WTC11 (cell line): Measurements from ENCODE around the gene SERTAD2. TPM values are rescaled to one million over a fixed set of nuclear protein-coding genes. Genes with fewer than 3 reads are reported as not detected.
A peak's percentile ranks its signal among the peaks of the same experiment; 100 is the strongest.

Source experiments
- ATAC-seq: fragments of 200-7000 bp; cut with Tn5 transposase; 2 replicates; pipeline ENCODE4 v1.10.0; 2021; ENCODE audit warnings: mild to moderate bottlenecking, moderate library complexity
- CTCF ChIA-PET: fragments of 300-600 bp; sonication (Branson Sonifier 250); formaldehyde crosslinking; loops from one replicate; lab custom pipeline; 2021; ENCODE audit warnings: antibody characterized with exemption; lab: Charles Lee
- POLR2A ChIA-PET: fragments of 350-600 bp; sonication (Branson Sonifier 250); formaldehyde crosslinking; loops from one replicate; lab custom pipeline; 2021; ENCODE audit warnings: antibody characterized with exemption; lab: Charles Lee
- DNase-seq: peaks from one replicate; pipeline ENCODE4 v3.0.0; 2021; ENCODE audit warnings: low spot score
- H3K27ac Mint-ChIP-seq: 2 replicates; pipeline ENCODE4 v1.8.0; 2021; ENCODE audit warnings: mixed read lengths
- H3K27me3 Mint-ChIP-seq: 2 replicates; pipeline ENCODE4 v1.8.0; 2021; ENCODE audit warnings: low read depth, mild to moderate bottlenecking, moderate library complexity, mixed read lengths
- H3K36me3 Mint-ChIP-seq: 2 replicates; pipeline ENCODE4 v1.8.0; 2021; ENCODE audit warnings: mixed read lengths
- H3K4me1 Mint-ChIP-seq: 2 replicates; pipeline ENCODE4 v1.8.0; 2022; ENCODE audit warnings: mixed read lengths
- H3K4me3 Mint-ChIP-seq: 2 replicates; pipeline ENCODE4 v1.8.0; 2021; ENCODE audit warnings: mild to moderate bottlenecking, moderate library complexity, mixed read lengths
- H3K9me3 Mint-ChIP-seq: 2 replicates; pipeline ENCODE4 v1.8.0; 2021; ENCODE audit warnings: mixed read lengths
- CBFB ChIP-seq: sonication (generic); formaldehyde crosslinking; IDR thresholded peaks from 2 replicates; pipeline ENCODE4 v1.8.1; 2022; ENCODE audit warnings: mild to moderate bottlenecking, low read depth, missing genetic modification reagents
- CREB1 ChIP-seq: sonication (generic); formaldehyde crosslinking; IDR thresholded peaks from 2 replicates; pipeline ENCODE4 v1.8.0; 2023; ENCODE audit warnings: mild to moderate bottlenecking, missing genetic modification reagents
- ELF4 ChIP-seq: sonication (generic); formaldehyde crosslinking; IDR thresholded peaks from 2 replicates; pipeline ENCODE4 v1.8.1; 2022; ENCODE audit warnings: low read depth, mild to moderate bottlenecking, moderate library complexity, missing genetic modification reagents
- GABPB1 ChIP-seq: sonication (generic); formaldehyde crosslinking; IDR thresholded peaks from 2 replicates; pipeline ENCODE4 v1.8.1; 2023; ENCODE audit warnings: mild to moderate bottlenecking, missing genetic modification reagents
- JAZF1 ChIP-seq: fragments of 250-450 bp; sonication (Bioruptor Pico); IDR thresholded peaks from 2 replicates; pipeline ENCODE4 v1.9.0; 2021; ENCODE audit warnings: moderate library complexity, mild to moderate bottlenecking, inconsistent platforms
- KAT7 ChIP-seq: sonication (generic); formaldehyde crosslinking; IDR thresholded peaks from 2 replicates; pipeline ENCODE4 v1.8.1; 2023; ENCODE audit warnings: missing genetic modification reagents, mild to moderate bottlenecking, borderline replicate concordance
- PRRX2 ChIP-seq: fragments of 250-450 bp; sonication (Bioruptor Pico); IDR thresholded peaks from 2 replicates; pipeline ENCODE4 v1.8.0; 2021; ENCODE audit warnings: mild to moderate bottlenecking
- RELA ChIP-seq: sonication (generic); formaldehyde crosslinking; IDR thresholded peaks from 2 replicates; pipeline ENCODE4 v1.8.1; 2022; ENCODE audit warnings: missing genetic modification reagents, mild to moderate bottlenecking, borderline replicate concordance
- TEAD1 ChIP-seq: sonication (generic); formaldehyde crosslinking; IDR thresholded peaks from 2 replicates; pipeline ENCODE4 v1.8.0; 2022; ENCODE audit warnings: mild to moderate bottlenecking, missing genetic modification reagents
- ZBTB21 ChIP-seq: sonication (generic); formaldehyde crosslinking; IDR thresholded peaks from 2 replicates; pipeline ENCODE4 v1.8.1; 2023; ENCODE audit warnings: mild to moderate bottlenecking, missing genetic modification reagents, borderline replicate concordance
- ZNF423 ChIP-seq: fragments of 250-450 bp; sonication (Bioruptor Pico); IDR thresholded peaks from 2 replicates; pipeline ENCODE4 v2.1.2; 2022; ENCODE audit warnings: mild to moderate bottlenecking, moderate library complexity
- total RNA-seq: library from RNA; stranded (reverse); gene quantifications from 3 replicates; pipeline ENCODE4 v1.2.3, GENCODE V29; 2021
- TF ChIP-seq, protein P1 (sequence below): sonication (generic); formaldehyde crosslinking; conservative IDR thresholded peaks from 2 replicates; pipeline ENCODE4 v1.8.1; 2023; ENCODE audit warnings: mild to moderate bottlenecking, low read depth, missing genetic modification reagents, moderate library complexity
- TF ChIP-seq, protein P2 (sequence below): sonication (generic); formaldehyde crosslinking; IDR thresholded peaks from 2 replicates; pipeline ENCODE4 v1.8.0; 2022; ENCODE audit warnings: mild to moderate bottlenecking, missing genetic modification reagents
- TF ChIP-seq, protein P3 (sequence below): sonication (generic); formaldehyde crosslinking; IDR thresholded peaks from 2 replicates; pipeline ENCODE4 v1.8.0; 2022; ENCODE audit warnings: mild to moderate bottlenecking, missing genetic modification reagents
- TF ChIP-seq, protein P4 (sequence below): sonication (generic); formaldehyde crosslinking; IDR thresholded peaks from 2 replicates; pipeline ENCODE4 v1.8.1; 2022; ENCODE audit warnings: mild to moderate bottlenecking, missing genetic modification reagents, moderate library complexity, borderline replicate concordance

The SERTAD2 gene
- total RNA-seq, 1 experiment from 2014 or later: 7.9 TPM

DNA sequence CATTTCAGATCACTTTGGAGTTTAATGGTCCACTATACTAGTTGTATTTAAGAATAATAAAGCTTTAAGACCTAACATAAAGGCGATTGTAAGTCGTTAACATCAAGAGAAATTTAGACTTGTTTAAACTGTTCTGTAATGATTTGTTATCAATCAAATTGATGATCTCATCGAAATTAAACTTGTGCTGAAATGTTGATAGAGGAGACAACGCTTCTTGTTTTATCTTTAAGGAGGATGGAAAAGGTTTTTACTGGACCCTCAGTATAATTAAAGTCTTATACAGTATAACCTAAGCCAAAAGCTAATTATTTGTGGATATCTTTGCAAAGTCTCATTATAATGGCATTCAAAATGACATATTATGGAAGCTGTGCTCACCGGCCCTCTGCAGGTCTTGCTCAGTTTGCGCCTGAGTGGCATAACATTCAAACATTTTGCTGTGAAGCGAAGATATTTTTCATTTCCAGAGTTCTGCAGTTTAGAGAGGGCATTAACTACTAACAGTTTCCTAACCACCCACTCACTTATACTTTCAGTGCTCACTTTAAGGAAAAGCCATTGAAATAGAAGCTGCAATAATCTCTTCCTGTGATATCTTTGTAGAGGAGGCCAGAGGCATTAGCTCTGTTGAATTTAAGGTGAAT, 1.4 kb upstream of the SERTAD2 start:
- Mint-ChIP-seq H3K4me1 (peaks cover 35% of the 10 kb centered on the region), H3K4me3 (peak overlapping the region; percentile 71), H3K27ac (no peak overlapping the region), H3K36me3 (no peaks in the 10 kb centered on the region), H3K27me3 (peaks cover 35% of the 10 kb centered on the region), H3K9me3 (no peaks in the 10 kb centered on the region)
- ATAC-seq (no peak), DNase-seq (no peak)
- ChIA-PET POLR2A (interaction anchor here (0.5 to 3.0 kb wide), 4 partner anchors 10 to 95 kb away, joined by 3 to 27 read pairs (median 15); no protein-coding TSS in a partner anchor), CTCF (interaction anchor here (1.0 to 4.1 kb wide), 7 partner anchors 10 to 218 kb away, joined by 3 to 51 read pairs (median 9); no protein-coding TSS in a partner anchor)
- TF ChIP-seq, protein P1, sequence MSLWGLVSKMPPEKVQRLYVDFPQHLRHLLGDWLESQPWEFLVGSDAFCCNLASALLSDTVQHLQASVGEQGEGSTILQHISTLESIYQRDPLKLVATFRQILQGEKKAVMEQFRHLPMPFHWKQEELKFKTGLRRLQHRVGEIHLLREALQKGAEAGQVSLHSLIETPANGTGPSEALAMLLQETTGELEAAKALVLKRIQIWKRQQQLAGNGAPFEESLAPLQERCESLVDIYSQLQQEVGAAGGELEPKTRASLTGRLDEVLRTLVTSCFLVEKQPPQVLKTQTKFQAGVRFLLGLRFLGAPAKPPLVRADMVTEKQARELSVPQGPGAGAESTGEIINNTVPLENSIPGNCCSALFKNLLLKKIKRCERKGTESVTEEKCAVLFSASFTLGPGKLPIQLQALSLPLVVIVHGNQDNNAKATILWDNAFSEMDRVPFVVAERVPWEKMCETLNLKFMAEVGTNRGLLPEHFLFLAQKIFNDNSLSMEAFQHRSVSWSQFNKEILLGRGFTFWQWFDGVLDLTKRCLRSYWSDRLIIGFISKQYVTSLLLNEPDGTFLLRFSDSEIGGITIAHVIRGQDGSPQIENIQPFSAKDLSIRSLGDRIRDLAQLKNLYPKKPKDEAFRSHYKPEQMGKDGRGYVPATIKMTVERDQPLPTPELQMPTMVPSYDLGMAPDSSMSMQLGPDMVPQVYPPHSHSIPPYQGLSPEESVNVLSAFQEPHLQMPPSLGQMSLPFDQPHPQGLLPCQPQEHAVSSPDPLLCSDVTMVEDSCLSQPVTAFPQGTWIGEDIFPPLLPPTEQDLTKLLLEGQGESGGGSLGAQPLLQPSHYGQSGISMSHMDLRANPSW (CRISPR knock-in tag): no peak
- TF ChIP-seq CREB1: no peak
- TF ChIP-seq, protein P2, sequence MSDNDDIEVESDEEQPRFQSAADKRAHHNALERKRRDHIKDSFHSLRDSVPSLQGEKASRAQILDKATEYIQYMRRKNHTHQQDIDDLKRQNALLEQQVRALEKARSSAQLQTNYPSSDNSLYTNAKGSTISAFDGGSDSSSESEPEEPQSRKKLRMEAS: no peak

DNA sequence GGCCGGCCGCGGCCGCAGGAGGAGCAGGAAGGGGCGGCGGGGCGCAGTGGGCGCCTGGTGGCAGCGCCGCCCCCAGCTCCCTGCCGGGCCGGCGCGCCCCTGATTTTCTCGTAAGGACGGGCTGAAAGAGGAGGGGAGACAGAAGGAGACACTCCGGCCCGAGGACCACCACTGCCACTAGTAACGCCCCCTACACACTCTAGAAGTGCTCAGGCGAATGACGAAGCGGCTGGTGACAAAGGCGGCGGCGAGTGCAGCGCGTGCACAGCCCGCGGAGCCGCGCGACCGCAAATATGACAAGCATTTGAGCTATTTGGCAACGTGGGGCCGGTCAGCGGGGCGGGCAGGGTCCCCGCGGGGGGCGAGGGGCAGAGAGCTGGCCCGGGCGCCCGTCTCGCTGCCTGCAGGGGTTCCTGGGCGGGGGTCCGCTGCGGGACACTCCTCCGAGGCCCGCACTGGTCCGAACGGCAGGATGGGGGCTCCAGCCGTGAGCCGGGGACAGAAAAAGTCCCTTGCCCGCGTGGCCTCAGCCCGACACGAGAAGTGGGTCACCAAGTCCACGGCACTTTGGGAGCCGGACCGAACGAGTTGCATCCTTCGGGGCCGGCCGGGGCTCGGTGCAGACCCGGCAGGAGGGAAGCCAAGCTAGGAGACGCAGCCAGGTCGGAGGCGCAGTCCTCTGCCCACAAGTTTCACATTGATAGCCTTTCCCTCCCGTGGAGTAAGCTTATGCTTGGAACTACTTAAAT, 524 bp upstream of the SERTAD2 start:
- H3K36me3 Mint-ChIP-seq: no peaks in the 10 kb centered on the region
- TF ChIP-seq JAZF1: no peak
- TF ChIP-seq GABPB1 (CRISPR knock-in tag): peak; percentile 37; the same call in 1 of the 2 replicates
- peak; percentile 72 for TF ChIP-seq ZNF423 (CRISPR knock-in tag)
- TF ChIP-seq RELA (CRISPR knock-in tag): peak; percentile 53; the same call in 1 of the 2 replicates
- TF ChIP-seq, protein P1 (CRISPR knock-in tag): no peak
- TF ChIP-seq ZBTB21: no peak
- TF ChIP-seq KAT7 (CRISPR knock-in tag): 0 out of 2 replicates have a peak, but pooled peaks have one; percentile 41
- POLR2A ChIA-PET: interaction anchor here (1.0 to 3.0 kb wide), 9 partner anchors 10 to 476 kb away, joined by 3 to 27 read pairs (median 5); partner anchors contain the start of gene RAB1A
- peaks cover 35% of the 10 kb centered on the region for H3K27me3 Mint-ChIP-seq
- CTCF ChIA-PET: interaction anchor here (0.6 to 4.1 kb wide), 29 partner anchors 9 to 323 kb away, joined by 3 to 51 read pairs (median 4); partner anchors contain the start of gene AFTPH
- H3K4me3 Mint-ChIP-seq: peak overlapping the region; percentile 71
- H3K9me3 Mint-ChIP-seq: no peaks in the 10 kb centered on the region
- DNase-seq: peak; percentile 78
- H3K4me1 Mint-ChIP-seq: peaks cover 40% of the 10 kb centered on the region
- no peak overlapping the region; the same call in 1 of the 2 replicates for H3K27ac Mint-ChIP-seq
- peak; percentile 47 for ATAC-seq

DNA sequence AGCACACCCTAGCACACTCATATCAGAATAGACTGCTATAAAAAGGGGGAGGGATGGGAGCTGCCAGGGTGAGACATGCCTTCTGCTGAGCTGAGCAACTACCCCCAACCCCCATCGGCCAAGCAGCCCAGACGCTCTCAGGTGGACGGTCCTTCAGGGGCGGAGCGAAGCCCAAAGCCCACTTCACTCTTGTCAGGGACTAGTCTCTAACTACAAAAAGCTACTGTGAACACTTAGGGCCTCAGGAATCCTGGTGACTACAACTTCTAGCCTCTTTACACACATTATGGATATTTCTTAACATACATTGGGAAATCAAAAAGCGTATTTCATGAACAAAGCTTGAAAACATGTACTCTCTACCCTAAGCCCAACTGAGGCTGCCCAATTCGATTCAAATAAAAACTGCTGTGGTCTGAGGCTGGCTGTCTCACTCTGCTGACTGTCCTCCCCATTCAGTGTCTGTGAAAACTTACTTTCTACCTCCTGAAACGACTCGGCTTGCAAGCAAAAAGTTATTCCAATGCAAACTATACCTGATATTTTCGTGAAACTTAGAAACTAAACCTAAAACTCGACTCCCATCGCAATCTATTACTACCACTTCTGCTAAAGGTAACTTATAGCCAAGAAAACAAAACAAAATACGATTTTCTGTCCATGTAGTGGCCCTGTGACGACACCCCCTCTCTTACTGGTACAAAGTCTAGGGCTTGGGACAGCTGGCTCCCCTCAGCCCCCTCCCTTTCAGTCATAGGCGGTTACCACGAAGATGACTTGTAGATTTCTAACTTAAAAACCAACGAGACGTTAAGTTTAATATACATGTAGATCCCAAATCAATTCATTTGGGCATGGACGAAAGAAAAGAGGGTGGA, 1.2 kb downstream of the SERTAD2 start:
- H3K9me3 Mint-ChIP-seq: no peaks in the 10 kb centered on the region
- no peaks in the 10 kb centered on the region for H3K36me3 Mint-ChIP-seq
- ChIA-PET CTCF (interaction anchor here (0.9 to 4.1 kb wide), 15 partner anchors 8 to 270 kb away, joined by 3 to 51 read pairs (median 5); no protein-coding TSS in a partner anchor), POLR2A (interaction anchor here (0.9 to 3.0 kb wide), 4 partner anchors 8 to 212 kb away, joined by 3 to 27 read pairs (median 11); no protein-coding TSS in a partner anchor)
- ATAC-seq (no peak), DNase-seq (peak; percentile 45)
- H3K4me1 Mint-ChIP-seq: peaks cover 52% of the 10 kb centered on the region
- peaks cover 35% of the 10 kb centered on the region for H3K27me3 Mint-ChIP-seq
- peak overlapping the region; percentile 78 for H3K4me3 Mint-ChIP-seq
- H3K27ac Mint-ChIP-seq: peak overlapping the region; percentile 73
- TF ChIP-seq TEAD1 (CRISPR knock-in tag): no peak
- no peak for TF ChIP-seq CBFB (CRISPR knock-in tag)
- TF ChIP-seq, protein P3, sequence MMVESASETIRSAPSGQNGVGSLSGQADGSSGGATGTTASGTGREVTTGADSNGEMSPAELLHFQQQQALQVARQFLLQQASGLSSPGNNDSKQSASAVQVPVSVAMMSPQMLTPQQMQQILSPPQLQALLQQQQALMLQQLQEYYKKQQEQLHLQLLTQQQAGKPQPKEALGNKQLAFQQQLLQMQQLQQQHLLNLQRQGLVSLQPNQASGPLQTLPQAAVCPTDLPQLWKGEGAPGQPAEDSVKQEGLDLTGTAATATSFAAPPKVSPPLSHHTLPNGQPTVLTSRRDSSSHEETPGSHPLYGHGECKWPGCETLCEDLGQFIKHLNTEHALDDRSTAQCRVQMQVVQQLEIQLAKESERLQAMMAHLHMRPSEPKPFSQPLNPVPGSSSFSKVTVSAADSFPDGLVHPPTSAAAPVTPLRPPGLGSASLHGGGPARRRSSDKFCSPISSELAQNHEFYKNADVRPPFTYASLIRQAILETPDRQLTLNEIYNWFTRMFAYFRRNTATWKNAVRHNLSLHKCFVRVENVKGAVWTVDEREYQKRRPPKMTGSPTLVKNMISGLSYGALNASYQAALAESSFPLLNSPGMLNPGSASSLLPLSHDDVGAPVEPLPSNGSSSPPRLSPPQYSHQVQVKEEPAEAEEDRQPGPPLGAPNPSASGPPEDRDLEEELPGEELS (CRISPR knock-in tag): no peak
- TF ChIP-seq, protein P4, sequence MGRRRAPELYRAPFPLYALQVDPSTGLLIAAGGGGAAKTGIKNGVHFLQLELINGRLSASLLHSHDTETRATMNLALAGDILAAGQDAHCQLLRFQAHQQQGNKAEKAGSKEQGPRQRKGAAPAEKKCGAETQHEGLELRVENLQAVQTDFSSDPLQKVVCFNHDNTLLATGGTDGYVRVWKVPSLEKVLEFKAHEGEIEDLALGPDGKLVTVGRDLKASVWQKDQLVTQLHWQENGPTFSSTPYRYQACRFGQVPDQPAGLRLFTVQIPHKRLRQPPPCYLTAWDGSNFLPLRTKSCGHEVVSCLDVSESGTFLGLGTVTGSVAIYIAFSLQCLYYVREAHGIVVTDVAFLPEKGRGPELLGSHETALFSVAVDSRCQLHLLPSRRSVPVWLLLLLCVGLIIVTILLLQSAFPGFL (CRISPR knock-in tag): no peak
- no peak for TF ChIP-seq ELF4 (CRISPR knock-in tag)
- TF ChIP-seq PRRX2 (CRISPR knock-in tag): no peak
